Stomach (tissue), 9 donors: ENCODE results near the gene SUCLG2. TPM values are rescaled to one million over a fixed set of nuclear protein-coding genes. Genes with fewer than 3 reads are reported as not detected.

Experiments used
- DNase-seq, 2 donors: peaks; one replicate each; pipeline versions ENCODE4 v3.0.0 to v3.0.0-alpha.2; 2013 to 2019
- H3K27ac ChIP-seq, 5 donors: fragments of 200-600 bp in 4 of 5; sonication (generic) in 4 of 5; one replicate each; pipeline ENCODE4 v1.5.1; 2013 to 2019; ENCODE audit warnings: mild to moderate bottlenecking in 1 of 5, moderate library complexity in 1 of 5
- H3K27me3 ChIP-seq, 3 donors: fragments of 200-600 bp; sonication (generic); one replicate each; pipeline ENCODE4 v1.5.1; 2017 to 2019; ENCODE audit warnings: mixed run types in 1 of 3
- H3K36me3 ChIP-seq, 4 donors: fragments of 200-600 bp; sonication (generic); 1 replicate in 3 of 4; 2 replicates in 1 of 4; pipeline ENCODE4 v1.5.1; 2016 to 2019
- H3K4me1 ChIP-seq, 4 donors: fragments of 200-600 bp; sonication (generic); one replicate each; pipeline ENCODE4 v1.5.1; 2016 to 2019
- H3K4me3 ChIP-seq, 4 donors: fragments of 200-600 bp; sonication (generic) in 3 of 4; one replicate each; pipeline ENCODE4 v1.5.1; 2016 to 2019; ENCODE audit warnings: mild to moderate bottlenecking in 1 of 4
- H3K9me3 ChIP-seq, 4 donors: fragments of 200-600 bp; sonication (generic); one replicate each; pipeline ENCODE4 v1.5.1; 2016 to 2019
- EP300 ChIP-seq: sonication (generic); formaldehyde crosslinking; IDR thresholded peaks from one replicate; pipeline ENCODE4 v1.6.1; 2017; ENCODE audit warnings: antibody characterized with exemption
- POLR2A ChIP-seq, 4 donors: fragments of 450-650 bp; IDR thresholded peaks; one replicate each; pipeline ENCODE4 v1.6.1; 2016; ENCODE audit warnings: antibody characterized with exemption in 4 of 4, control low read depth in 2 of 4, mild to moderate bottlenecking in 1 of 4, moderate library complexity in 1 of 4
- POLR2AphosphoS5 ChIP-seq, 3 donors: sonication (generic); formaldehyde crosslinking; IDR thresholded peaks; one replicate each; pipeline ENCODE4 v1.6.1; 2016; ENCODE audit warnings: antibody characterized with exemption in 3 of 3
- WGBS, 5 donors: extraction: QIAGEN DNeasy Blood & Tissue Kit in 3 of 5; methylation state at CpG; one replicate each; pipeline versions ENCODE4 v1.1.5 to v1.1.7; 2013 to 2018; 5-methylcytosine and 5-hydroxymethylcytosine counted together
- intact Hi-C: fragments of 100-400 bp; cut with DNase I; formaldehyde crosslinking; loops from one replicate; pipeline ENCODE4 v1.15.1; 2023; ENCODE audit warnings: low total_unique reads
- polyA plus RNA-seq, 3 donors: library from polyadenylated mRNA; stranded (reverse); fragments of 200-250 nt; gene quantifications; one replicate each; pipeline ENCODE4 v1.2.3, GENCODE V29; 2013
- total RNA-seq, 5 donors: library from RNA; depleted of rRNA; stranded (reverse); fragments of >200 nt; gene quantifications; one replicate each; pipeline versions ENCODE4 v1.1.0 to v1.2.3, GENCODE V29; 2014 to 2016
- TF ChIP-seq, protein P1 (sequence below), 7 experiments: fragments of 450-650 bp in 4 of 7; fragments of 200-600 bp in 3 of 7; sonication (generic) in 3 of 7; IDR thresholded peaks; one replicate each; pipeline ENCODE4 v1.5.1; 2016 to 2019; ENCODE audit warnings: antibody characterized with exemption in 7 of 7, control low read depth in 2 of 7, mild to moderate bottlenecking in 1 of 7
- donor health status: healthy with polysubstance abuse.
- donor health status: Bipolar disorder and iron deficiency.
- donor health status: healthy.

SUCLG2 gene
- total and polyA plus RNA-seq, 8 donors: 30.9 to 174 (median 74.9) TPM

DNA sequence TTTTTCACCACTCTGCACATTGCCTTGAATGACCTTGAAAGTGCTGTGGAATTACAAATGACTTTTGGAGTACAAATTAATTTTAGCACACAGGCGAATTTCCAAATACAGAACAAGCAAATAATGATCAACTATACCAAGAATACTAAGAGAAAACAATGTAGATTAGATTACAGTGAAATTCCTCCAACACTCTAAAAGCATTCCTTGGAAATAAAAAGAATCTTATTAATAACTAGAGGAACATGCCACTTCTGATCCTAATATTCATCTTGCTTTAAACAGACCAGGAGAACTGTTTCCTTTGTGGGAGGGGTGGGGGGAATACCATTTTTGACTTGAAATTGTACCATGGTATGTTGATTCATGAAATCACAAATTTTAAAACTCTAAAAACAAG lies 167.5 kb downstream of the SUCLG2 start:
- H3K4me3 ChIP-seq: no peak overlapping the region
- H3K27ac ChIP-seq: peak overlapping the region in 1 of 5 donors; percentile 7
- H3K27me3 ChIP-seq: no peaks in the 10 kb centered on the region
- H3K9me3 ChIP-seq: no peaks in the 10 kb centered on the region
- intact Hi-C loops: no loop called here
- TF ChIP-seq EP300 (no peak), POLR2AphosphoS5 (IDR thresholded peaks at IDR 0.05) (no peak), POLR2A (IDR thresholded peaks at IDR 0.05) (no peak)
- TF ChIP-seq, protein P1, sequence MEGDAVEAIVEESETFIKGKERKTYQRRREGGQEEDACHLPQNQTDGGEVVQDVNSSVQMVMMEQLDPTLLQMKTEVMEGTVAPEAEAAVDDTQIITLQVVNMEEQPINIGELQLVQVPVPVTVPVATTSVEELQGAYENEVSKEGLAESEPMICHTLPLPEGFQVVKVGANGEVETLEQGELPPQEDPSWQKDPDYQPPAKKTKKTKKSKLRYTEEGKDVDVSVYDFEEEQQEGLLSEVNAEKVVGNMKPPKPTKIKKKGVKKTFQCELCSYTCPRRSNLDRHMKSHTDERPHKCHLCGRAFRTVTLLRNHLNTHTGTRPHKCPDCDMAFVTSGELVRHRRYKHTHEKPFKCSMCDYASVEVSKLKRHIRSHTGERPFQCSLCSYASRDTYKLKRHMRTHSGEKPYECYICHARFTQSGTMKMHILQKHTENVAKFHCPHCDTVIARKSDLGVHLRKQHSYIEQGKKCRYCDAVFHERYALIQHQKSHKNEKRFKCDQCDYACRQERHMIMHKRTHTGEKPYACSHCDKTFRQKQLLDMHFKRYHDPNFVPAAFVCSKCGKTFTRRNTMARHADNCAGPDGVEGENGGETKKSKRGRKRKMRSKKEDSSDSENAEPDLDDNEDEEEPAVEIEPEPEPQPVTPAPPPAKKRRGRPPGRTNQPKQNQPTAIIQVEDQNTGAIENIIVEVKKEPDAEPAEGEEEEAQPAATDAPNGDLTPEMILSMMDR (IDR thresholded peaks at IDR 0.05): no peak
- DNase-seq: no peak
- H3K36me3 ChIP-seq: peaks cover 0 to 4% (median under 1%) of the 10 kb centered on the region in 4 donors
- 16 to 36% (median 28%) methylated on average over 1 of the region's 1 CpG for WGBS, 5 donors
- peaks cover 4 to 45% (median 17%) of the 10 kb centered on the region in 4 donors for H3K4me1 ChIP-seq

DNA sequence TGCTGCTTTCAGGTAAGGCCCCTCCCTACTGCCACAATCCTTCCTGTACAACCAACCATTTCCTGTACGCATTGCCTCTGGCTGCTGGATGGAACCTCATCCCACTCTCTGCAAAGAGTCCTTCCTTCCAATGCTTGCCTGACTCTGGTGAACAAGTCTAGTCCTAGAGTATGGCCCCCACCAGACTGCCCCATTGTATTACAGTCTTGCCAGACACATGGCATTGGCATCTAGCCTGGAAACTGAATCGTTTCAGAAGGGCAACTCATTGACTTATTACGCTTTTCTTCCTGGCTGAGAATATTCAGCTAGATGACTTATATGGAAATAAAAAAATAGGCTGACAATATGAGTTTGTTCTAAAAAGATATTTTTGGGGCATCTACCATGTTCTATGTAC lies 170.3 kb downstream of the SUCLG2 start:
- H3K9me3 ChIP-seq: no peaks in the 10 kb centered on the region
- TF ChIP-seq EP300 (no peak), POLR2A (IDR thresholded peaks at IDR 0.05) (no peak), POLR2AphosphoS5 (IDR thresholded peaks at IDR 0.05) (no peak)
- TF ChIP-seq, protein P1 (IDR thresholded peaks at IDR 0.05): no peak
- DNase-seq: no peak
- no peak overlapping the region for H3K4me3 ChIP-seq
- H3K36me3 ChIP-seq: peaks cover 0 to 4% (median 0%) of the 10 kb centered on the region in 4 donors
- 68 to 79% (median 78%) methylated on average over 3 of the region's 3 CpGs for WGBS, 5 donors
- H3K4me1 ChIP-seq: peaks cover 4 to 28% (median 8%) of the 10 kb centered on the region in 4 donors
- intact Hi-C loops: no loop called here
- H3K27me3 ChIP-seq: no peaks in the 10 kb centered on the region
- no peak overlapping the region for H3K27ac ChIP-seq

DNA sequence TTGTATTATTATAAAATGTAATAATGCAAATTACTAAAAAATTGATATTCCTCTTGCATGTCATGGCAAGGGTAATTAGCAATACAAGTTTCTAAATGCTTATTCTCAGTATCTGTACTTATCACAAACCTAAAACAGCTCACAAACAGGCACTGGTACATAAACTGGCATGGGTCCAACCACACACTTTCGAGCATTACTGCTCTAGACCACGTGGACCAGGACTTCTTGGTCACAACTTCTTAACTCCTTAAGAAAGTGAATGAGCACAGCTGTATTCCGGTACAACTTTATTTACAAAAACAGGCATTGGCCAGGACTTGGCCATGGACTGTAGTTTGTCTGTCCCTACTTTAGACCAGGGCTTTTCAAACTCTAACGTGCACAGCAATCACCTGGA lies 173.3 kb downstream of the SUCLG2 start:
- H3K9me3 ChIP-seq: no peaks in the 10 kb centered on the region
- DNase-seq: no peak
- no peak for TF ChIP-seq POLR2A (IDR thresholded peaks at IDR 0.05)
- TF ChIP-seq POLR2AphosphoS5 (IDR thresholded peaks at IDR 0.05): no peak
- TF ChIP-seq, protein P1 (IDR thresholded peaks at IDR 0.05): no peak
- no peak for TF ChIP-seq EP300
- H3K36me3 ChIP-seq: peaks cover 0 to 4% (median 0%) of the 10 kb centered on the region in 4 donors
- 27 to 69% (median 34%) methylated on average over 4 of the region's 4 CpGs for WGBS, 5 donors
- intact Hi-C loops: no loop called here
- H3K27me3 ChIP-seq: no peaks in the 10 kb centered on the region
- H3K4me3 ChIP-seq: no peak overlapping the region
- H3K4me1 ChIP-seq: peaks cover 0 to 5% (median under 1%) of the 10 kb centered on the region in 4 donors
- no peak overlapping the region for H3K27ac ChIP-seq

DNA sequence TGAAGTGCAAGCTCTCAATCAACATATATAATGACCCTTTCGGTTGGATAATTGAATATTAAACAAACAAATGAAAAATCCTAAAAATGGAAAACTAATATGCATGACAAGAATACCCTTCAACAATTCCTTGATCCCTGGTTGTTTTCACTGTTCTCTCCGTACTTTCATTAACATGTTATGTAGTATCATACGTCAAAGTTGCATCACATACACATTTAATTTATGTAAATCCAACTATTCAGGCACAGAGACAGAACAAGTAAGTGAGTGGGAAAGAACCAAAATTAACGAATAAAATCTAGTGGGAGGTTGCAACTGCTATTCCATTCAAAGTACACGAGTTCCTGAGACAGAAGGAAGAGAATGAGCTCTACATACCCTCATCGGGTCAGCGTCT lies 176.0 kb downstream of the SUCLG2 start:
- WGBS, 5 donors: 92 to 97% (median 97%) methylated on average over 7 of the region's 7 CpGs
- intact Hi-C loops: no loop called here
- no peak for DNase-seq
- Histone ChIP-seq H3K27ac (no peak overlapping the region), H3K4me1 (no peaks in the 10 kb centered on the region), H3K27me3 (no peaks in the 10 kb centered on the region), H3K4me3 (no peak overlapping the region), H3K36me3 (peaks cover 0 to 9% (median 4%) of the 10 kb centered on the region in 4 donors), H3K9me3 (no peaks in the 10 kb centered on the region)
- TF ChIP-seq POLR2A (IDR thresholded peaks at IDR 0.05) (no peak), EP300 (no peak), POLR2AphosphoS5 (IDR thresholded peaks at IDR 0.05) (no peak)
- TF ChIP-seq, protein P1 (IDR thresholded peaks at IDR 0.05): no peak
